SHP77 treated with DMSO at 0.1 percent for 48 hours (cell line): ENCODE results near the gene SERTAD1.

ENCODE experiments used
- DNase-seq: peaks from one replicate; lab custom pipeline; 2025; lab: John Stamatoyannopoulos, UW

Gene SERTAD1

DNA sequence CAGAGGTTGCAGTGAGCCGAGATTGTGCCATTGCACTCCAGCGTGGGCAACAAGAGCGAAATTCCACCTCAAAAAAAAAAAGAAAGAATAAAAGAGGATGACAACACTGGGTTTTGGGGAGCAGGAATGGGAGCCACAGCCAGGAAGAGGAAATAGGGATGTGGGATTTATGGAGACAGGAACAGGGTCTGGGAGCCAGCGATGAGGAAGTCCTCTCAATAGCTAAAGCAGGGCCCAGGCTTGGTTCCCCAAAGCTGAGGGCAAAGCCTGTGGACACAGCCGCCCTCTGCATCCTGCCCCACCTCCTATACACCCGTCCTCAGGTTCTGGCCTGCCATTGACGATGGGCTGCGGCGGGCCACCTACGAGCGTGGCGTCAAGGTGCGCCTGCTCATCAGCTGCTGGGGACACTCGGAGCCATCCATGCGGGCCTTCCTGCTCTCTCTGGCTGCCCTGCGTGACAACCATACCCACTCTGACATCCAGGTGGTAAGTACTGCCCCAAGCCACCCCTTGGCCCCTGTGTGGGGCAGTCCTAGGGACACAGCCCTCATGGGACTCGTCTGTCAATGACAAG lies 49.4 kb downstream of the SERTAD1 start:
- DNase-seq, result no peak

DNA sequence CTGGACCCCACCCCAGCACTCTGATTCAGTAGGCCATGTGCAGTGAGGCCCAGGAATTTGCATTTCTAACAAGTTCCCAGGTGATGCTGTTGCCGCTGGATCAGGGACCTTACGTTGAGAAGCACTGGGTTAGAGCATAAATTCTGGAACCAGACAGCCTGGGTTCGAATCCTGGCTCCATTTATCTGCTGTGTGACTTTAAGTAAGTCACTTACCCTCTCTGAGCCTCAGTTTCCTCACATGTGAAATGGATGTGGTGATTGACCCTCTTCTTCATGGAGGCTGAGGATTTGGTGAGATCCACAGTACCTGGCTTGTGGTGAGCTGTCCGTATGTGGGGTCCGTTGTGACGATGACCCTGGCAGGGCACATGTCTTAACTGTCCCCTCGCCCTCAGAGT lies 51.7 kb downstream of the SERTAD1 start:
- DNase-seq, result no peak

DNA sequence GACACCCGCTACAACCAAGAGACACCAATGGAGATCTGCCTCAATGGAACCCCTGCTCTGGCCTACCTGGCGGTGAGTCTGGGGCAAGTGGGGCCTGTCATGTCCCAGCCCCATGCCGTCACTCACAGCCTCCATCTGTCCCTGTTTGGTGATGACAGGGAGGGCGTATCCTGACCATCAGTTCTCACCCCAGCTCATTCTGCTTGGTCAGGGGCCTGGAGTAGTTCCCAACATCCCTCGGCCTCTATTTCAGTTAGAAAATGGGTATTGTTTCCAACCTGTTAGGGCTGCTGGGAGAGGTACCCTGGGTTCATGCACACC lies 54.0 kb downstream of the SERTAD1 start:
- no peak for DNase-seq
